Measurements from ENCODE around the gene SUSD6. TPM values are rescaled to one million over a fixed set of nuclear protein-coding genes. Genes with fewer than 3 reads are reported as not detected.
"Not testable (repeated sequence)": the region's sequence is repeated elsewhere in the genome, so short reads cannot be mapped to it uniquely, and the experiment has no call there.

SUSD6 gene
- total RNA-seq, 4 donors from 2014 or later: 35.5 to 56.7 (median 51.0) TPM

- no peak for DNase-seq (ENCODE audit: low spot score in 2 of 2)
- intact Hi-C loops (cut with DNase I; ENCODE audit: low total_unique reads): no loop called here
- 20 to 28% methylated on average over 6 of the region's 6 CpGs for WGBS, 2 donors
- TF ChIP-seq CTCF (IDR thresholded peaks at IDR 0.05) (no peak), POLR2A (IDR thresholded peaks at IDR 0.05) (no peak)
- H3K4me3 ChIP-seq (ENCODE audit: low read depth, poor library complexity, severe bottlenecking): no peak overlapping the region
These were observed 18.2 kb upstream of the SUSD6 start for GRCh38 chr14:69593018-69593677.

GRCh38 chr14:69594846-69595245 is 16.6 kb upstream of the SUSD6 start:
- intact Hi-C loops (cut with DNase I; ENCODE audit: low total_unique reads): no loop called here
- DNase-seq (ENCODE audit: low spot score in 2 of 2): no peak
- H3K4me3 ChIP-seq (ENCODE audit: low read depth, poor library complexity, severe bottlenecking): no peak overlapping the region
- 70 to 72% methylated on average over 6 of the region's 6 CpGs for WGBS, 2 donors
- TF ChIP-seq POLR2A (IDR thresholded peaks at IDR 0.05): no peak
- TF ChIP-seq CTCF (IDR thresholded peaks at IDR 0.05): no peak

GRCh38 chr14:69595336-69595735 is 16.1 kb upstream of the SUSD6 start:
- intact Hi-C loops (cut with DNase I; ENCODE audit: low total_unique reads): no loop called here
- H3K4me3 ChIP-seq (ENCODE audit: low read depth, poor library complexity, severe bottlenecking): no peak overlapping the region
- WGBS, 2 donors: 91 to 92% methylated on average over 5 of the region's 5 CpGs
- DNase-seq (ENCODE audit: low spot score in 2 of 2): no peak
- TF ChIP-seq POLR2A (IDR thresholded peaks at IDR 0.05): no peak
- no peak for TF ChIP-seq CTCF (IDR thresholded peaks at IDR 0.05)

GRCh38 chr14:69599431-69599830 is 12.0 kb upstream of the SUSD6 start:
- DNase-seq (ENCODE audit: low spot score in 2 of 2); H3K4me3 ChIP-seq (ENCODE audit: low read depth, poor library complexity, severe bottlenecking); intact Hi-C loops (cut with DNase I; ENCODE audit: low total_unique reads): not testable (repeated sequence)
- 96 to 97% methylated on average over 5 of the region's 5 CpGs for WGBS, 2 donors

GRCh38 chr14:69600304-69600891 is 11.0 kb upstream of the SUSD6 start:
- DNase-seq (ENCODE audit: low spot score in 2 of 2): no peak
- 76 to 79% methylated on average over 3 of the region's 3 CpGs for WGBS, 2 donors
- H3K4me3 ChIP-seq (ENCODE audit: low read depth, poor library complexity, severe bottlenecking): no peak overlapping the region
- TF ChIP-seq CTCF (IDR thresholded peaks at IDR 0.05): no peak
- no peak for TF ChIP-seq POLR2A (IDR thresholded peaks at IDR 0.05)
- intact Hi-C loops (cut with DNase I; ENCODE audit: low total_unique reads): loop anchor here (5.0 kb wide), 1 partner anchor 127 kb away; no protein-coding TSS in a partner anchor

GRCh38 chr14:69605738-69606137 is 5.7 kb upstream of the SUSD6 start:
- DNase-seq (ENCODE audit: low spot score in 2 of 2): no peak
- no peak for TF ChIP-seq POLR2A (IDR thresholded peaks at IDR 0.05)
- TF ChIP-seq CTCF (IDR thresholded peaks at IDR 0.05): no peak
- no peak overlapping the region for H3K4me3 ChIP-seq (ENCODE audit: low read depth, poor library complexity, severe bottlenecking)
- intact Hi-C loops (cut with DNase I; ENCODE audit: low total_unique reads): no loop called here

Measured in lower leg skin (tissue), 4 donors.